NCI-H187 treated with DMSO at 0.1 percent for 48 hours (cell line): ENCODE results near the gene ATP11C.
"Not testable (repeated sequence)": the region's sequence is repeated elsewhere in the genome, so short reads cannot be mapped to it uniquely, and the experiment has no call there.

ENCODE experiments used
- DNase-seq: peaks from one replicate; lab custom pipeline; 2025; lab: John Stamatoyannopoulos, UW

The ATP11C gene

DNA sequence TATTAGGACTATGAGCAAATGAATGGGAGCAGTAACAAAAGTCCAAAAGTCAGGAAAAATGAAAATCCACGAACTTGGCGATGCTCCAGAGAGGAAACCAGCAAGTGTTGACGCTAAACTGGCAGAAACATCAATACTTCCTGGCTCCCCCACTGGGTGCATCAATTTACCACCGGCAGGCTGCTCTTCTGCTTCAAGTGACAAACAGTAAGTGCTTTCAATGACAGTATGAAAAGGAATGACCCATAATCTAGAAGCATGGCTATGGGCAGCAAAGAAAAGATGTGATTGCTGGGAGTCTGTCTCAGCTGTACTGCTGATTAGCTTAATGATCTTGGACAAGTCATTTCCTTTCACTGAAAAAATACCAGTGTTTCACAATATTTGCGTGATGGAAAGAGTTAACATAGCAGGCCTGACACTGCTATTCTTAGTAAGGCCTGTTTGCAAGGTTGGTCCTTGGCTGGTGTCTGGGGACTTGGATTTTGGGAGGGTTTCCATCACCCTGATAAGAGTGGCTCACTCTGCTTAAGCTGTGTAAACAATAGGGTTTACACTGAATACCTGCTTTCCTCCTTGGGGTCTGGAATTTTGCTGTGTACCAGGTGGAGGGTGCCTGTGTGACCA lies 8.7 kb downstream of the ATP11C start:
- DNase-seq: no peak

- not testable (repeated sequence) for DNase-seq
Measured at GRCh38 chrX:139921142-139921541, 11.7 kb downstream of the ATP11C start.

DNA sequence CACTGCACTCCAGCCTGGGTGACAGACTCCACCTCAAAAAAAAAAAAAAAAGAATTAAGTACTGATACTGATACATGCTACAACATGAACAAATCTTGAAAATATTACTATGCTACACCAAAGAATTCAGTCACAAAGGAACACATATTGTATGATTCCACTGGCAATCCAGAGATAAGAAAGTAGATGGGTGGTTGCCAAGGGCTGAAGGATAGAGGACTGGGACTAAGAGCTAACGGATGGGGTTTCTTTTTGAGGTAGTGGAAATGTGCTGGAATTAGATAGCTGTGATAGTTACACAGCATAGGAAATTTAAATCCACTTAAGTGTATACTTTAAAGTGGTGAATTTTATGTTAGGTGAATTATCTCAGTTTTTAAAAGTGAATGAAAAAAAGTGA lies 12.5 kb downstream of the ATP11C start:
- DNase-seq: no peak

DNA sequence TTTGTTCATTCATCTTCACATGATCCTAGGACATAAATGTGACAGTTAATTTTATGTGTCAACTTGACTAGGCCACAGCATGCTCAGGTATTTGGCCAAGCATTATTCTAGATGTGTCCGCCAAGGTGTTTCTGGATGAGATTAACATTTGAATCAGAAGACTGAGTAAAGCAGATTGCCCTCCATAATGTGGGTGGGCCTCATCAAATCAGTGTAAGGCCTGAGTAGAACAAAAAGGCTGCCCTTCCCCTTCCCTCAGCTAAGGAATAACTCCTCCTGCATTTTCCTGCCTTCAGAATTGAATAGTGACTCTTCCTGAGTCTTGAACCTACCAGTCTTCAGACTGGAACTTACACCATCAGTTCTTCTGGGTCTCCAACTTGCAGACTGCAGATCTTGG lies 18.4 kb downstream of the ATP11C start:
- DNase-seq: no peak

DNA sequence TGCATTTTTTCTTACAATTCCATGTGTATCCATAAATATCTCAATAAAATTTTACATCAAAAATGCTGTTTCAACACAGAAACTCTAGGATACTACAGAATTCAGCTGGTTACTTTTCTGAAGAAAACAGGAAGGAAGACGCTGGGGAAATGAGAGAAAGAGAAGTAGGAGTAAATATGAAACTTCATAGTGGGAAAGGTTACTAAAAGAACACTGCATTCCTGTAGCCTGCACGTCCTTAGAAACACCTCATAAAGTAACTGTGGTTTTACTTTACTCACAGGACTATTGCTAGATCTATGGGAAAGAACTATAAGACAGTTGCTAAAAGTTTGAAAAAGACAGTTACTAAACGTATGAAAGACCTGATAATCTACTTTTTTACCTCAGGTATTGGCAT lies 23.1 kb downstream of the ATP11C start:
- DNase-seq: no peak

DNA sequence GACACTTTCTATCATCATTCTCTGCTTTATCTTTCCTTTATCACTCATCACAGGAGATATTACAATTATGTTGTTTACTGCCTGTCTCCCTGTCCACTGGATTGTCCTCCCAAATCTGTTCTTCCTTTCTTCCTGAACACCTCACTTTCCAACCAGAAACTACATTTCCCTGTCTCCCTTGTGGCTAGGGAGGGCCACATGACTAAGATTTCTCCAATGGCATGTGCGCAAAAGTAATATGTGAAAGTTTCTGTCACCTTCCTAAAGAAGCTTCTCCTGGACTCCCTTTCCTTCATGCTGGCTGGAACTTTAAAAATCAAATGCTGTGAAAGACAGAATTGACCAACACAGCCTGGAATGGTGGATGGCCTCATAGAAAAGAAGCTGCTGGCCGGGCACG lies 25.8 kb downstream of the ATP11C start:
- DNase-seq: no peak

GRCh38 chrX:139905743-139906142 lies 27.1 kb downstream of the ATP11C start:
- DNase-seq: no peak

- DNase-seq: no peak
Measured at GRCh38 chrX:139905051-139905450, 27.8 kb downstream of the ATP11C start.

- no peak for DNase-seq
Measured at GRCh38 chrX:139903210-139903609, 29.6 kb downstream of the ATP11C start.

DNA sequence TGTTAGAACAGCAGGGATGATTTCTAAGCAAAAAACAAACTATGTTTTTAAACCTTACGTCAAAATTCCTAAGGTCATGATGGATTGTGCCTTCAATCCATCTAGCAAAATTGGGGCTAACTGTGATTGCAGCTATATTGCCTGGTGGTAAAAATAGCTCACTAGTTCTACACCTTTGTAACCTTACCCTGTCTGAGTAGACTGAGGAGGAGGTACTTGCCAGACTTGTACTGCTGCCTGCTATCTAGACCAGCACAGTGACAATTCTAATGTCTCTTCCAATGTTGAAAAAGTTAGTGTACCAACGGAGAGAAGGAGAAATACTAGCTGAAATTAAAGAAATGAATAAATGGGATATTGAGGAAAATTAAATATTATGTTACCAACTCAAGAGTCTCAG lies 30.3 kb downstream of the ATP11C start:
- DNase-seq: no peak

GRCh38 chrX:139898334-139898733 lies 34.5 kb downstream of the ATP11C start:
- DNase-seq: no peak

DNA sequence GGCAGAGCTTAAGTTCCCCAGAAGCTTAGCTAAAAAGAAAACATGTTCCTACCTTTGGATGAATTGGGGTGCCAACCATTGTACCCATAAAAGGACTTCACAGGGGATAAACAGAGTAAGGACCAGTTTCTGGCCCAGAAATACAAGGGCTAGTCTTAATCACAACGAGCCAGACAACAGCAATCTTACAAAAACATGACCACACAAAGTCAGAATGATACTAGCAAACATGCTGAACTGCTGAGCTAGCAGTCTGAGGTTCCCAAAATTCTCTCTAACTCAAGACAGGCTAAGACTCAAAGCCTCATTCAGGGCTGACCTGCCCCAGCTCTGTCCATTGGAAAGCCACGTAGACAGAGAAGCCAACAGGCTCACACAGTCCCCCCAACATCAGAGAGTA lies 40.3 kb downstream of the ATP11C start:
- no peak for DNase-seq

DNA sequence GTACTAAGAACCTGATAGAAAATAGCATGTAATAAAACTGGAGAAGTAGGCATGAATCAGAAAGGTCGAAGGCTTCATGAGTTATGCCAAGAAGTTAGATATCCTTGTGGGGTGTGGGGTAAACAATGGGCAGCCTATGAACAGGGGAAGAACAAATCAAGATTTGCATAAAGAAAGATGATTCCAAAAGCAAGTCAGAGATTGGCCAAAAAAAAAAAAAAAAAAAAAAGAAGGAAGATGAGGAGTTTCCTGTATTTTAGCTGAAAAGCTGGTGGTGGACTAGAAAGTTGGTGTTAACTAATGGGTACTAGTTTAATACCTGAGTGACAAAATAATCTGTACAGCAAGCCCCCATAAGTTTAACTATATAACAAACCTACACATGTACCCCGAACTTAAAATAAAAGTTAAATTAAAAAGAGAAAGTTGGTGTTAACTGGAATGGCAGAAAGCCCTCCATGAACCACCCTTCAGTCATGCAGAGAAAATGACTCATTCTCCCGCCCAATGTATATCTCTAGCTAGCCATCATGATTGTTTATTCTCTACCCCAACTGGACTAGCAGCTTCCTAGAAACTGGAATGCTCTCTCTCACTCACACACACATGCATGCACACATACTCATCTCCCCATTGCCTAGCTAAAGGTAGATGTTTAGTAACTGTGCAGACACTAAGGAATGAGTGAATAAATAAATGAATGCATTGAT lies 41.7 kb downstream of the ATP11C start:
- no peak for DNase-seq

- DNase-seq: no peak
Measured at GRCh38 chrX:139889760-139890159, 43.1 kb downstream of the ATP11C start.

DNA sequence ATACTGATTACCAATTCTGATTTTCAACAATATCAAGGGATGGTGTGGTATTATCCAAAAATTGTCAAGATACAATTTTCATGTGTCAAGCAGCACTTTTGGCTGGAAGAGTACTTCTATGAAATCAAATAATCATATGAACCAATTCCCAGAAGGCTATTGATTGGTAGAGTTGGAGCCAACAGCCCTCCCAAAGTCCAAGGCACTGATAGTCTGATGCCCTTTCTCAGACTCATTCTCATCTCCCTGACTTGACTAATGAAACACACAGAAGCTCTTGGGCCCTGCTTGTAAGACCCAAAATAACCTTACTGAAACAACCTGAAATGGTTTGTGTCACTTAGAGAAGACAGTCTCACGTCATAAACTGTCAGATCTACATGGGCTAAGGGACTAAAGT lies 48.9 kb downstream of the ATP11C start:
- DNase-seq: no peak

DNA sequence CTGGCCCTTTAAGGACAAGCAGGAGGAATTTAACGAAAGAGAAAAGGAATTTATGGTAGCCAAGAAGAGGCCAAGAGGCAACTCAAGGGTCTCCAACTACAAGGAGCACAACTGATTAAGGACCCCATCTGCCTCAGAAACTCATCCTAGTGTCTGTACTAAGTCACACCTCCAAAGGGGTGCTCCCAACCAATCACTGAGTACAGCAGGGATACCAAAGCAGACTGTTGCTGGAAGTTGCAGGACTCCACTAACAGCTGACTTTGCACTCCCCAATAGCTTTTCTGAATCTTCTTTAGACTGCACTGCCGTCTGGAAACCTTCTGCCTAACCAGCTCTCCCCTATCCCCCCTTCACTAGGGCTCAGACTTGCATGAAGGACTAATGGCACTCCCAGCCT lies 50.6 kb downstream of the ATP11C start:
- no peak for DNase-seq

- no peak for DNase-seq
Measured at GRCh38 chrX:139881572-139881971, 51.3 kb downstream of the ATP11C start.

DNA sequence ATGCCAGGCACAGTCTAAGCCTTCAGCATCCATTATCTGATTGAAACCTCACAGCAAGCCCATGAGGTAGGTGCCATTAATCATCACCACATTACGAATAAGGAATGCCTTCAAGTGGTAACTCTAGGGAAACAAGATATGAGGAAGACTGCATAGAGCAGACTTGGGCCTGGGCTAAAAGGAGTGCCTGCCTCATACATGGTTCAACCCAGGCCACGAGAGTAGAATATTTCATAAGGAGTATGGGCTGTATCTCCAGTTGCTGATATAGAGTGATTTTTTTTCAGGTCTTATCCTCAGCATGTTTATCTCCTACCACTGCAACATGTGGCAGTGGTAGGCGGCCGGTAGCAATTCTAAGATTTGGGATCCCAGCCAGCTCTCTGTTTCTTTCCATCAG lies 51.7 kb downstream of the ATP11C start:
- DNase-seq: no peak

DNA sequence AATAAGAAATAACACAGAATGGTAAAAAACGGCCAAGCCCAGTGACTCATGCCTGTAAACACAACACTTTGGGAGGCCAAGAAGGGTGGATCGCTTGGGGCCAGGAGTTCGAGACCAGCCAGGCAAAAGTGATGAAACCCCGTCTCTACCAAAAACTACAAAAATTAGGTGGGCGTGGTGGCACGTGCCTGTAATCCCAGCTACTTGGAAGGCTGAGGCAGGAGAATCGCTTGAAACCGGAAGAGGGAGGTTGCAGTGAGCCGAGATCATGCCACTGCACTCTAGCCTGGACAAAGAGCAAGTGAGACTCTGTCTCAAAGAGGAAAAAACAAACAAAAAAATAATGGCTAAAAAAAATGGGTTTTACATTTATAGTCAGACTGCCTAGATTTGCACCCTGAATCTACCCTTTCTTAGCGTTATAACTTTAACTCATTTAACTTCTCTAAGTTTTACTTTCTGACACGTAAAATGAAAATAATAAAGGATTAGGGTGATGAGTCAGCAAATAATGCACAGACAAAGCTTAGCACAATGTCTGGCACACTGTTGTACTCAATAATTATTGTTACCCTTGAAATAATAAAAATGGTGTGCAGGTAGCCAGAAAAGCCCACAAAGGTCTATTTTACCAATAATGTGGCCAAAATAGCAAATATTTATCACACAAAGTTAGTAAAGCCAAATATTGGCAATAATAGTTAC lies 55.0 kb downstream of the ATP11C start:
- DNase-seq: no peak

DNA sequence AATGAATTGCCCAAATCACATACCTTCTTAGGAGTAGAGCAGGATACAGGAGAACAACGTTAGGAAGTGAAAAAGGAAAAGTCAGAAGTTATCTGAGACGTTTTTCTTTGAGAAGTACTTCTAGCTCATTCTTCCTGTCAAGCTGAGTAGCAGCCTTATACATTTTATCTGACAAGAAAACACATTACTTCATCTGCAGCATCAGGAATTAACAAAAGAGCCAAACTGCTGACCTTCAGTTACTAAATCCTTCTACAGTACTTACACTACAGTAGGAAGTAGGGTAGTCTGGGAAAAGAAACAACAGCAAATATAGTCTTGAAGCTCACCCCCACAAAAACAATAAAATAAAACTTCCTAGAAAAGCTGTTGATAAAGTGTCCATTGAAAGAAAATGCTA lies 57.0 kb downstream of the ATP11C start:
- DNase-seq: no peak

DNA sequence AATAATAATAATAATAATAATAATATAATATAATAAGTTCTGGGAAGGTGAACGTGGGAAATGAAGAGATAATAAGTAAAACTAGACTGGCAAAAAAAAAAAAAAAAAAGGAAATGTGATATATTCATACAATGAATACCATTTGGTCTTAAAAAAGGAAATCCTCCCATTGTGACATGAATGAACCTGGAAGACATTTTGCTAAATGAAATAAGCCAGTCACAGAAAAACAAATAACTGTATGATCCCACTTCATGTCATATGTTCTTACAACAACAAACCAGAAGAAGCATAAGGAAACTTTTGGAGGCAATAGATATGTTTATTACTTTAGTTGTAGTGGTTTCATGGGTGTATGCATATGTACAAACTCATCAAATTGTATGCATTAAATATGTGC lies 63.1 kb downstream of the ATP11C start:
- DNase-seq: no peak

GRCh38 chrX:139864640-139865039 lies 68.2 kb downstream of the ATP11C start:
- DNase-seq: no peak

DNA sequence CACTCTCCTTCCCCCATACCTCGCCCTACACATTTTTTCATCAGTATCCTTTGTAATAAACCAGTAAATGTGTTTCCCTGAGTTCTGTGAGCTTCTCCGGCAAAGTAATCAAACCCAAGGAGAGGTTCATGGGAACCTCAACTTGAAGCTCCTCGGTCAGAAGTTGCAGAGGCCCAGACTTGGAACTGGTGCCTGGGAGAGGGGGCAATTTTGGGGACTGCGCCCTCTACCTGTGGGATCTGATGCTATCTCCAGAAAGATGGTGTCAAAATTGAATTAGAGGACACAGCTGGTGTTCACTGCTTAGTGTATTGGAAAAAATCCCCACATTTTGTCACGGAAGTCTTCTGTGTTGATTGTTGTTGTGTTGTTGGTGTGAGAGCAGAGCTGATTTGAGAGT lies 70.6 kb downstream of the ATP11C start:
- no peak for DNase-seq
